GM20431 (cell line): ENCODE data around the gene LRRC57.
"Not testable (repeated sequence)": the region's sequence is repeated elsewhere in the genome, so short reads cannot be mapped to it uniquely, and the experiment has no call there.

Source experiments
- in situ Hi-C: fragments of 300-500 bp; cut with MseI, MboI; formaldehyde crosslinking; loops from one replicate; pipeline ENCODE4 v1.15.0; 2020; ENCODE audit warnings: low sequenced_read_pairs; ENCODE audit not compliant: unreplicated experiment

The LRRC57 gene

DNA sequence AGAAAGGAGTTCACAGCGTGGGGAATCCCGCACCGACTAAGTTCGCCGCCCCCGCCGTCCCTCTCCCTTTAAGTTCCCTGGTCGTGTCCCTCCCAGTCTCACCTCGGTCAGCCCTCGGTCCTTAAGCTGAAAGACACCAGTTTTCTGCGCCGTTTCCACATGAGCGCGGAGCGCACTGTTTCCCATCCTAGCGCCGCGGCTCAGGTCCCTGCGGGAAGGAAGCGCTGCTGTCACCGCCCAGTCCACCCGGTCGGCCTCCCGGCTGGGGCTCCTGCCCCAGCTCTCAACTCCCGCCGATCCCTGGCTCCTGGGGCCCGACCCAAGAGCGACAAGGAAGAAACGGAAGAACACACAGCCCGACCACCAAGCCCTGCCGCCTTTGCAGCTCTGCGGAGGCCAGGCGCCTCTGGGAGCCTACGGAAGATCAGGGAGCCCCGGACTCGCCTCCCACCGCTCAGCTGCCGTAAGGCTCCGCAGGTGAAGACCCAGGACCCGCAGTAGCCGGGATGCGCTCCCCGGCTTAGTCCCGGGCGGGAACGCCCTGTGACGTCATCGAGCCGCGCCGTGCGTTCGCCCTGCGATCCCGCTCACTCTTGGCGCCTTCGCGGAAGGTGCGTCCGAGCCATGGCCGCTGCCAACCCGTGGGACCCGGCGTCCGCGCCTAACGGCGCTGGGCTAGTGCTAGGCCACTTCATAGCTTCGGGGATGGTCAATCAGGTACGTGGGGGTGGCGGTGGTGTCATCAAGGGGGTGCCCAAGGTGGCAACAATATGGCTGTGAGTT, at the start of gene LRRC57, which contains the start of gene HAUS2:
Gene LRRC57, minus strand, starts transcription at position 545 of the 783 bp plus-strand sequence. Its CDS starts 359 bp downstream, at position 186.
Gene HAUS2, plus strand, starts transcription at position 590 of the 783 bp plus-strand sequence. Its CDS starts 35 bp downstream, at position 625.
- in situ Hi-C loops, result no loop called here

DNA sequence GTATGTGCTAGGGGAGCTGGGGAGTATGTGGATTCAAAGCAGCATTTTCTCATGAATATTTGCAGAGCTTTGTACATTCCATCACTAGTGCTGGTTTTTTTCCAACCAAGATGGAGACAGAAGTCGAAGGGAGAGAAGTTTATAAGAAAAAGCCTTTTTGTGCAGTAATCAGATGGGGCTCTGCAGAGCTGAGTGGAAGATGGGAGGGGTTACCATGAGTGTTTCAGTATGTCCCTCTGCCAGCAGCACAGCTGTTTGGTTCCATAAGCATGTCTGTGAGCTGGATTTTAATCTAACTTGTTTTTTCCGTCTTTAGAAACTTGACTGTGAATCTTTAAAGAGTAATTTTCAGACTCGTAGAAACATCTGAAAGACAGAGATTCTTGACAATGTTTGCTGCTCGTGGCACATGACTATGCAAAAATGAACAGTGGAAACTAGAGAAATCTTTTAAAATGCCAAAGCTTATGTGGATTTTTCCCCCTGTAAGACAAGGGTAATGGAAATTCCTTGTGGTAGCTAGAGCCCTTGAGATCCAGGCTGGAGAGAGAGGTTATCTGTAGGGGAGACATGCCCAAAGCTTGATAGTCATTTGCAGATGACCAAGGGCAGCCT, 47.1 kb upstream of the LRRC57 start:
- in situ Hi-C loops, result no loop called here

GRCh38 chr15:42594095-42594494, 45.5 kb upstream of the LRRC57 start:
- in situ Hi-C loops, result no loop called here

DNA sequence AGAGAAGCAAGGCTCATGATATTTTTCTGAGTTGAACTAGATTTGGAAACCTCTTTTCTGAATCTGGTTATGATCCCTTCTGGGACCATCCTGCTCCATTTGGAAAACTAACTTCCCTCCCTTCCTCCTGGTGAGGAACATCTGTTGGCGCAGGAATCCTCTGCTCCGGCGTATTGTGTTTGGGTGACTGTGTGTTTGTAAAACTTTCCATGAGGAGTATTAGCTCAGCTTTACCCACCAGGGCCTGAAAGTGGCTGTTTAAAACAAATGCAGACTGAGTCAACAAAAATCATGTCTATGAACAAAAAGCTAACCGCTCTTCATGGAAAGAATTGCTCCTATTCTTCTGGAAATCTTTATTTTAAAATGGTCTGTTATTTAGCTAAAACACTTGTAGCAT, 44.5 kb upstream of the LRRC57 start:
- in situ Hi-C loops, result no loop called here

DNA sequence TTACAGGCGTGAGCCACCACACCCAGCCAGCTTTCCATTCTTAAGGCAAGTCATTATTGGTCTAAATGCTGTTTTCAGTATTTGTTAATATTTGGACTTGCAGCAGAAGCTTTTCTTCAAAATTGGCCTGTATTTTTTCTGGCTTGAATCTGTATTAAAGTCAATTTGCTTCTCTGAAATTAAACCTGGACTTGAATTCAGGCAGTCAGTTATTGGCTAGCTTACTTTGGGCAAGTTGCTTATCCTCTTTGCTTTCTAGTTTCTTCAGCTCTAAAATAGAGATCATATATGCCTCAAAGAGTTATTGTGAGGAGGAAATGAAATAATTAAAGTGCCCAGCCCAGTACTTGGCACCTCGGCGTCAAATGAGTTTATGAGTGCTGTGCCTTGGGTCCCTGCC, 44.1 kb upstream of the LRRC57 start:
- in situ Hi-C loops, result no loop called here

GRCh38 chr15:42591238-42591934, 42.8 kb upstream of the LRRC57 start:
- in situ Hi-C loops, result no loop called here

- in situ Hi-C loops, result no loop called here
Observed at GRCh38 chr15:42590619-42591237, 42.1 kb upstream of the LRRC57 start.

DNA sequence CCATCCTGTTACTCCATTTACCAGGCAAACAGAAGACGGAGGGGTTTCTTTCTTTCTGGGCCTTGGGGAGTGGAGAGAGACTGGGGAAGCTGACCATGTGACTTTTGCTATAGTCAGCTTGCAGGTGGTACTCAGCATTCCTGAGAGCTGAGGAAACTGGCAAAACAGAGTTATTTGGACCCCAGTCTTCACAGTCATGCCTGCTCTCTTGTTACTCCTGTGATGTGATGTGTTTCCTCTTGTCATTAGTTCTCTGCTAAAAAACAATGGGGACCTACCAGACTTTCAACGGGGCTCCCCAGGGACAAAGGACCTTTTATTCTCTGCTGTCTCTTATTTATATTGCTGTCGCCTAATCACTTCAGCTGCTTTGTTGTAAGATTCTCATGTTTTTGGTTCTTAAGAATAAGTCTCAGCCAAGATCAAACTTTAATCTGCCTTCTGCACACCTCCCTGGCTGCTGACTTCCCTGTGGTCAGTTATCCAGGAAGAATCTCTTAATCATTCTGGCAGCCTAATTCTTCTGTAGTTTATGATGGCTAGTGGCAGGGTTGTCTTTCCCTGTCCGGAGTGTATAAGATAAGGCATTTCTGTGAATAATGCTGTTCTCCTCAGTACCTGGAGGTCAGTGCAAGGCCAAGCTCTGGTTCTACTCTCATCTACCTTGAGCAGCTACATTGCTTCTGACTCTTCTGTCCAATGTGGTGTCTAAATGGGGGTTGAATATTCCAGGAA, 35.6 kb upstream of the LRRC57 start:
- in situ Hi-C loops, result no loop called here

DNA sequence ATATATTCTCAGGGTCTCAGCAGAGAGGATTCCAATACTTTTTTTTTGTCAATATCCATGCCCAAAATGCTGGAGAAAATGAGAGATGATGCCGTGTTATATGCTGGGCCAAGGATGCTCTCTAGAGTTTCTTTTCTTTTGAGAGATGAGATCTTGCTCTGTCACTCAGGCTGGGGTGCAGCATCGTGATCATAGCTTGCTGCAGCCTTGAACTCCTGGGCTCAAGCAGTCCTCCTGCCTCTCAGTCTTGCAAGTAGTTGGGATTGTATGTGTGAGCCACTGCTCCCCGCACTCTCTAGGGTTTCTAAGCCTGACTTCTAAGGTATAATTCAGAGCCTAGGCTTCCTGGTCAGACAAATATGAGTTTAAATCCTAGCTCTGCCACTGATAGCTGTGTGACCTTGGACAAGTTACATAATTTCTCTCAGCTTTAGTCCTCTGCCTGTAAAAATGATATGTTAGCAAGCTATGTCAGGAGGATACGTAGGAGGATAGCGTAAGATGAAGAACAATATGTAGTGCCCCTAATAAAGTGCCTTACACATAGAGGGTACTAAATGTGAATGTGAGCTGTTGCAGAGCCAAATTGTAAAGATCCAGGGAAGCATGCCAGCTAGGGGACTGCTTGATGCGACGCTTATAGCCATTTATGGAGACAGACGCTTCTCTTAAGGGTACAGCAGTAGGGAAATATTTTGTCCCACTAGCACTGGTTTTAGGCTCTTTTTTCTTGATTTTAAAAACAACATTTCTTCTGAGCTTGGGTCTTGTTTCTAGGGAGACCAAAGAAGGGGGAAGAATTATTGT, 34.2 kb upstream of the LRRC57 start:
- in situ Hi-C loops, result no loop called here

DNA sequence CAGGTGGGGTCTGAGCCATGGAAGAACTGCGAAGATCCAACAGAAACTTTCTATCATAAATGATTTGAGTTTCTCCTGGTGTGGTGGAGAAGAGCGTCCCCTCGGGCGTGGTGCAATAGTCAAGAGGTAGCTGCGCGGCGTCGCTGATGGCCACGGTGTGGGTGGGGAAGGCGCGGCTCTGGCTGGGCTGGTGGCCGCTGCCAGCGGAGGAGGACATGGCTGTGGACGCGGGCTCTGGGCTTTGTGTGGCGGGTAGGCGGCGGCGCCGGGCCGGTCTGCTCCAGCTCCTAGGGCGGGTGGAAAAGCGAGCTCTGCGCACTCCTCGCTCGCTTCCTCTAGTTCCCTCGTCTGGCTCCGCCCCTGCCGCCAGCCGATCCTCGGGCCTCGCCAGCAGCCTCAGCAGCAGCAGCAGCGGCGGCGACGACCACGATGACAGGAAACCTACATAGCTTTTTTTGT, 32.7 kb upstream of the LRRC57 start:
- in situ Hi-C loops, result no loop called here

GRCh38 chr15:42578984-42579537, 30.5 kb upstream of the LRRC57 start:
- in situ Hi-C loops, result no loop called here

DNA sequence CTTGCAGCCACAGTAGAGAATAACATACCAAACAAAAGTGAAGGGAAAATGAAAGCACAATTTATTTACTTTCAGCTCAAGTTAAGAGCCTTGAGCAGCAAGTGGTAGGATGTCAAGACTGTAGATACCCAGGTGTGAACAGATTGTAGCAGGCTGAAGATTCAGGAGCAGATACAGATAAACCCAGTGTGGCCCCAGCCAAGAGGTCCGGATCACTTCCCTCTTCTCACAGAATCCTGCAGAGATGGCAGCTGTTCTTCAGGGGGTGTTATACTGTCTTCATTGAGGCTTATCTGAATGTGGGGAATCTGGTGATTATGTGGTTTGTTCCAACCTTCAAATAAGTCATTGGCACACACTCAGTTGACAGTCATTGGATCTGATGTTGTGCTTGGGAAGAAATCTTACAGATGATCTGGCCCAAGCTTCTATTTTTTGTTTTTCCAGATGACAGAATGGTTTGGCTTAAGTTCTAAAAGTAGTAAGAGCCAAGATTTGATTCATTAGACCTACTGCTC, 29.0 kb upstream of the LRRC57 start:
- in situ Hi-C loops, result no loop called here

- in situ Hi-C loops, result no loop called here
Observed at GRCh38 chr15:42576776-42577175, 28.2 kb upstream of the LRRC57 start.

DNA sequence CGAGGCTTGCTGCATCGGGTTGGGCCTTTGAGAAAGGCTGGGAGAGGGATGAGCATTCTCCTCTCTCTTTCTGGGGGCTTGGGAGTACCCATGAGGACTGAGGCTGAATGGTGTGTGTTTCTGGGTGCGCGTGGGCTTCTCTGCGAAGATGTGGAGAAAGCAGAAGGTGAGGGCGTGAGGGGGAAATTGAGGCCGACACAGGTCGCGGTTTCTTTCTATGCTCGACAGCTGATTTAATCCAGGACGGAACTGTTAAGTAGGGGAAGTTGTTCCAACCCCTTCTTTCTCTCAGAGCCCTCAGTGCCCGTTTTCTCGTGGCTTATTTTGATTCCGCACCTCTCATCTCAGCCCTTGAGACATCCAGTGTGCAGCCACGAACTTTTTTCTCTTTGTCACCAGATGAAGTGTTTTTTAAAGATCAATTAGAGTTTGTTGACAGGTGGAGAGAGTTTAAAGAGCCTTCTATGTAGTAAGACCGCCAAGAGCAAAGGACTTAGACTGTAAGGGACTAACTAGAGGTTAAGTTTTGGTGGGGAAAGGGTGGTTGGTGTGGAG, 27.5 kb upstream of the LRRC57 start:
- in situ Hi-C loops, result no loop called here

DNA sequence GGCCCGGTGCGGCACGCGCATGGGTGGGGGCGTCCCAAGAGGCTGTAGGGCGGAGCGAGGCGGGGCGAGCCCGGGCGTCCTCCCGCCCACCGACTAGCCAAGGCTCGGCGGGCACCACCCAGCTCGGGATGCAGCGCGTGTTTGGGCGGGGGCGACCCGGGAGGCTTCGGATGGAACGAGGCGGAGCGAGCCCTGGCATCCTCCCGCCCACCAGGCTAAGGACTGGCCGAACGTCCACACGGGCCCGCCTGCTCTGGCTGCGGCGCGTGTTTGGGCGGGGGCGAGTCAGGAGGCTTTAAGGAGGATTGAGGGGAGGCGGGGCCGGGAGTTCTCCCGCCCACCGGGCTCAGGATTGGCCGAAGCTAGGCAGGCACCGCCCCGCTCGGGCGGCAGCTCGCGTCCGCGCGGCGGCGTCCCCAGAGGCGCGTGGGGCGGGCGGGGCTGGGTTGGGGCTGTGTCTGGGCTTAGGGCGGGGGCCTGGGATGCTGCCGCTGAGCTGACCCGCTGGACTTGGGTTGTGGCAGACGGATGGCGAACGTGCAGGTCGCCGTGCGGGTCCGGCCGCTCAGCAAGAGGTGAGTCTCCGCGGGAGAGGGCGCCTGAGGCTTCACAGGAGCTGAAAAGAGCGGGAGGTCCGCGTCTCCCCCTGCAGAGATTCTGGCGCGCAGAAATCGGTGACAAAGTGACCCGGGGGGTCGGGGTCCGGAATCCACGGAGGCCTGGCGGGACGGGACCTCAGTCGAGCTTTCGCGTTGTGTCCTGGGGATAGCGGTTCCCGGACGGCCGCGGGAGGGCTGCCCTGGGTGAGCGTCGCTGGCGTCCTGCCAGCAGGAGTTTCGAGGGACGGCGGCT, 26.8 kb upstream of the LRRC57 start, which contains the start of gene STARD9:
Gene STARD9, plus strand, starts transcription at position 419 of the 852 bp plus-strand sequence. Its CDS starts 110 bp downstream, at position 529.
- in situ Hi-C loops, result no loop called here

DNA sequence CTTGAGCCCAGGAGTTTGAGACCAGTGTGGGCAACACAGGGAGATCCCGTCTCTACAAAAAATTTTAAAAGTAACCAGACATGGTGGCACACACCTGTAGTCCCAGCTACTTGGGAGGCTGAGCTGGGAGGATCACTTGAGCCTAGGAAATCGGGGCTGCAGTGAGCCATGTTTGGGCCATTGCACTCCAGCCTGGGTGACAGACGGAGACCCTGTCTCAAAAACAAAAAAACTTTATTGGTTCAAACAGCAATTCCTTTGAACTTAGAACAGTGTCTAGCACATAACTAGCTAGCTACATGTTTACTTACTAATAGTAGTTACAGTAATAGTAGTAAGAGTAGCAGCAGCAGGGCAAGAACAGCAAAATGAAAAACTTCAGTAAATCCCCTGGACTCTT, 10.1 kb upstream of the LRRC57 start:
- in situ Hi-C loops, result no loop called here

DNA sequence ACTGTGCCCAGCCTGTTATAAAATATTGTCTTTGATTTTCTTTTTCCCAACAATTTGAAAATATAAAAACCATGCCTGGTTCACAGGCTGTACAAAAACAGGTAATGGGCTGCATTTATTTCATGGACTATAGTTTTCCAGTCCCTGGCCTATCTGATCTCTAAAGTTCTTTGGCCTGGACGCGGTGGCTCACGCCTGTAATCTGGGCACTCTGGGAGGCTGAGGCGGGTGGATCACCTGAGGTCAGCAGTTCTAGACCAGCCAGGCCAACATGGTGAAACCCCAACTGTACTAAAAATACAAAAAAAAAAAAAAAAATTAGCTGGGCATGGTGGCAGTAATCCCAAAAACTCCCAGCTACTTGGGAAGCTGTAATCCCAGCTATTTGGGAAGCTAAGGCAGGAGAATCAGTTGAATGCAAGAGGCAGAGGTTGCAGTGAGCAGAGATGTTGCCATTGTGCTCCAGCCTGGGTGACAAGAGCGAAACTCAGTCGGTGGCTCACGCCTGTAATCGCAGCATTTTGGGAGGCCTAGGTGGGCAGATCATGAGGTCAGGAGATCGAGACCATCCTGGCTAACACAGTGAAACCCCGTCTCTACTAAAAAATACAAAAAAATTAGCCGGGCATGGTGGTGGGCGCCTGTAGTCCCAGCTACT, 8.1 kb upstream of the LRRC57 start:
- in situ Hi-C loops, result not testable (repeated sequence)
